ENCODE data around the gene MANBA. TPM values are rescaled to one million over a fixed set of nuclear protein-coding genes. Genes with fewer than 3 reads are reported as not detected.

The MANBA gene
- total RNA-seq, 4 donors from 2014 or later = 10.4 to 21.7 (median 15.1) TPM

- peaks cover 0 to 5% (median 0%) of the 10 kb centered on the region in 3 donors for H3K4me1 ChIP-seq
- H3K27ac ChIP-seq = no peak overlapping the region
- intact Hi-C loops (cut with DNase I) = no loop called here
- no peak for DNase-seq
- 92 to 95% methylated on average over 3 of the region's 3 CpGs for WGBS, 2 donors
- no peaks in the 10 kb centered on the region for H3K27me3 ChIP-seq
- no peak for TF ChIP-seq POLR2A (IDR thresholded peaks at IDR 0.05)
- TF ChIP-seq, protein P1, sequence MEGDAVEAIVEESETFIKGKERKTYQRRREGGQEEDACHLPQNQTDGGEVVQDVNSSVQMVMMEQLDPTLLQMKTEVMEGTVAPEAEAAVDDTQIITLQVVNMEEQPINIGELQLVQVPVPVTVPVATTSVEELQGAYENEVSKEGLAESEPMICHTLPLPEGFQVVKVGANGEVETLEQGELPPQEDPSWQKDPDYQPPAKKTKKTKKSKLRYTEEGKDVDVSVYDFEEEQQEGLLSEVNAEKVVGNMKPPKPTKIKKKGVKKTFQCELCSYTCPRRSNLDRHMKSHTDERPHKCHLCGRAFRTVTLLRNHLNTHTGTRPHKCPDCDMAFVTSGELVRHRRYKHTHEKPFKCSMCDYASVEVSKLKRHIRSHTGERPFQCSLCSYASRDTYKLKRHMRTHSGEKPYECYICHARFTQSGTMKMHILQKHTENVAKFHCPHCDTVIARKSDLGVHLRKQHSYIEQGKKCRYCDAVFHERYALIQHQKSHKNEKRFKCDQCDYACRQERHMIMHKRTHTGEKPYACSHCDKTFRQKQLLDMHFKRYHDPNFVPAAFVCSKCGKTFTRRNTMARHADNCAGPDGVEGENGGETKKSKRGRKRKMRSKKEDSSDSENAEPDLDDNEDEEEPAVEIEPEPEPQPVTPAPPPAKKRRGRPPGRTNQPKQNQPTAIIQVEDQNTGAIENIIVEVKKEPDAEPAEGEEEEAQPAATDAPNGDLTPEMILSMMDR (IDR thresholded peaks at IDR 0.05) = no peak
- peaks cover 0 to 16% (median 0%) of the 10 kb centered on the region in 3 donors for H3K36me3 ChIP-seq
- no peak overlapping the region for H3K4me3 ChIP-seq
- H3K9me3 ChIP-seq = no peaks in the 10 kb centered on the region
Observed at GRCh38 chr4:102787944-102788343, 27.2 kb upstream of the MANBA start.

GRCh38 chr4:102787096-102787881 lies 26.5 kb upstream of the MANBA start:
- DNase-seq = no peak
- TF ChIP-seq, protein P1 (IDR thresholded peaks at IDR 0.05) = no peak
- TF ChIP-seq POLR2A (IDR thresholded peaks at IDR 0.05) = no peak
- H3K9me3 ChIP-seq = no peaks in the 10 kb centered on the region
- H3K27me3 ChIP-seq = no peaks in the 10 kb centered on the region
- peaks cover 0 to 10% (median 0%) of the 10 kb centered on the region in 3 donors for H3K36me3 ChIP-seq
- intact Hi-C loops (cut with DNase I) = no loop called here
- H3K27ac ChIP-seq = no peak overlapping the region
- WGBS, 2 donors = 94% methylated on average over 7 of the region's 7 CpGs
- H3K4me3 ChIP-seq = no peak overlapping the region
- H3K4me1 ChIP-seq = peaks cover 0 to 5% (median 0%) of the 10 kb centered on the region in 3 donors

- 29 to 60% methylated on average over 1 of the region's 1 CpG for WGBS, 2 donors
- Histone ChIP-seq H3K36me3 (peaks cover 0 to 3% (median 0%) of the 10 kb centered on the region in 3 donors), H3K27me3 (no peaks in the 10 kb centered on the region), H3K4me1 (peaks cover 0 to 5% (median 0%) of the 10 kb centered on the region in 3 donors), H3K27ac (no peak overlapping the region), H3K4me3 (no peak overlapping the region), H3K9me3 (no peaks in the 10 kb centered on the region)
- TF ChIP-seq, protein P1 (IDR thresholded peaks at IDR 0.05) = no peak
- no peak for TF ChIP-seq POLR2A (IDR thresholded peaks at IDR 0.05)
- no peak for DNase-seq
- intact Hi-C loops (cut with DNase I) = no loop called here
Observed at GRCh38 chr4:102786279-102786678, 25.5 kb upstream of the MANBA start.

DNA sequence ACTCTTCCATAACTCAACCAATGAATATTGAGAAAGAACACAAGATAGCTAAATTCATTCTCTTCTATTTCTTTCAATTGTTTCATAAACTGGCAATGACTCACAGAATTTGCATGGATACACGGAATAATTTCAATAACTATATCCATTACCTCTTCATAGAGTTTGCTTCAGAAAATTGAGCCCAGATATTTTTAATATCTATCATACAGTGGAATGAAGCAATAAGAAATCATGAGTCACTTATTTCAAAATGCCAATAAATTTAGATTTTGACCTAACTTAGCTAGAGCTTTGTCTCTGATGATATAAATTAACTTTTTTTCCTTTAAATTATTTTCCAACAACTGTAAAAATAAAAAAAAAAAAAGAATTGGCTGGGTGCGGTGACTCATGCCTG lies 22.2 kb upstream of the MANBA start:
- intact Hi-C loops (cut with DNase I) = no loop called here
- no peak for TF ChIP-seq POLR2A (IDR thresholded peaks at IDR 0.05)
- TF ChIP-seq, protein P1 (IDR thresholded peaks at IDR 0.05) = no peak
- H3K27ac ChIP-seq = no peak overlapping the region
- DNase-seq = no peak
- no peaks in the 10 kb centered on the region for H3K27me3 ChIP-seq
- no peaks in the 10 kb centered on the region for H3K9me3 ChIP-seq
- H3K4me3 ChIP-seq = no peak overlapping the region
- peaks cover 0 to 5% (median 0%) of the 10 kb centered on the region in 3 donors for H3K4me1 ChIP-seq
- no peaks in the 10 kb centered on the region for H3K36me3 ChIP-seq
- 43 to 70% methylated on average over 2 of the region's 2 CpGs for WGBS, 2 donors

GRCh38 chr4:102781570-102781969 lies 20.8 kb upstream of the MANBA start:
- intact Hi-C loops (cut with DNase I) = no loop called here
- no peak overlapping the region for H3K27ac ChIP-seq
- 71 to 80% methylated on average over 1 of the region's 1 CpG for WGBS, 2 donors

More at GRCh38 chr4:102781570-102781969, 20.8 kb upstream of the MANBA start:
- H3K4me1 ChIP-seq = peaks cover 0 to 5% (median 0%) of the 10 kb centered on the region in 3 donors
- no peaks in the 10 kb centered on the region for H3K9me3 ChIP-seq
- no peak overlapping the region for H3K4me3 ChIP-seq
- no peaks in the 10 kb centered on the region for H3K27me3 ChIP-seq
- TF ChIP-seq, protein P1 (IDR thresholded peaks at IDR 0.05) = no peak
- TF ChIP-seq POLR2A (IDR thresholded peaks at IDR 0.05) = no peak
- H3K36me3 ChIP-seq = no peaks in the 10 kb centered on the region
- DNase-seq = no peak

All from esophagus squamous epithelium (tissue), 5 donors.